NCI-H524 (cell line): ENCODE data around the gene ADGRB3.

Experiments
- DNase-seq, 2 experiments: peaks; one replicate each; lab custom pipeline; 2025; lab: John Stamatoyannopoulos, UW

ADGRB3 gene

GRCh38 chr6:69122407-69122773 lies 487.3 kb downstream of the ADGRB3 start:
- DNase-seq, result no peak

- no peak for DNase-seq
These were observed 493.3 kb downstream of the ADGRB3 start for GRCh38 chr6:69128411-69128810.

- DNase-seq, result no peak
These were observed 494.0 kb downstream of the ADGRB3 start for GRCh38 chr6:69129046-69129445.

GRCh38 chr6:69135927-69136326 lies 500.8 kb downstream of the ADGRB3 start:
- no peak for DNase-seq

GRCh38 chr6:69138148-69138547 lies 503.1 kb downstream of the ADGRB3 start:
- DNase-seq, result no peak

- DNase-seq, result no peak
These were observed 503.9 kb downstream of the ADGRB3 start for GRCh38 chr6:69138893-69139494.

GRCh38 chr6:69145062-69145461 lies 510.0 kb downstream of the ADGRB3 start:
- no peak for DNase-seq

- no peak for DNase-seq
These were observed 511.3 kb downstream of the ADGRB3 start for GRCh38 chr6:69146385-69146784.

- DNase-seq, result no peak
These were observed 520.4 kb downstream of the ADGRB3 start for GRCh38 chr6:69155467-69155866.

- DNase-seq, result no peak
These were observed 527.7 kb downstream of the ADGRB3 start for GRCh38 chr6:69162811-69163210.

GRCh38 chr6:69164564-69165229 lies 529.6 kb downstream of the ADGRB3 start:
- DNase-seq, result peak in 1 of 2 experiments; percentile 12

- DNase-seq, result peak in 1 of 2 experiments; percentile 23
These were observed 544.6 kb downstream of the ADGRB3 start for GRCh38 chr6:69179681-69180080.

- DNase-seq, result no peak
These were observed 545.4 kb downstream of the ADGRB3 start for GRCh38 chr6:69180361-69181067.

GRCh38 chr6:69181964-69182363 lies 546.9 kb downstream of the ADGRB3 start:
- no peak for DNase-seq

- DNase-seq, result no peak
These were observed 550.2 kb downstream of the ADGRB3 start for GRCh38 chr6:69185276-69185675.

GRCh38 chr6:69202768-69203167 lies 567.7 kb downstream of the ADGRB3 start:
- no peak for DNase-seq

- DNase-seq, result no peak
These were observed 581.0 kb downstream of the ADGRB3 start for GRCh38 chr6:69216127-69216526.

GRCh38 chr6:69217343-69217742 lies 582.3 kb downstream of the ADGRB3 start:
- DNase-seq, result no peak

- no peak for DNase-seq
These were observed 585.3 kb downstream of the ADGRB3 start for GRCh38 chr6:69220375-69220774.

- DNase-seq, result peak in 1 of 2 experiments; percentile 48
These were observed 596.9 kb downstream of the ADGRB3 start for GRCh38 chr6:69232008-69232407.

- DNase-seq, result peak; percentile 39 to 78
These were observed 597.4 kb downstream of the ADGRB3 start for GRCh38 chr6:69232496-69232895.

- DNase-seq, result peak; percentile 54 to 78
These were observed 597.9 kb downstream of the ADGRB3 start for GRCh38 chr6:69232911-69233448.

- peak; percentile 18 to 59 for DNase-seq
These were observed 603.0 kb downstream of the ADGRB3 start for GRCh38 chr6:69238067-69238466.
